Heart left ventricle (tissue), 16 donors: Measurements from ENCODE around the gene MAP2K5. TPM values are rescaled to one million over a fixed set of nuclear protein-coding genes. Genes with fewer than 3 reads are reported as not detected.

Experiments
- ATAC-seq, 4 donors: fragments of 200-7000 bp; cut with Tn5 transposase; one replicate each; pipeline ENCODE4 v1.9.1; 2020 to 2022; ENCODE audit warnings: moderate library complexity in 4 of 4, mild to moderate bottlenecking in 3 of 4, moderate number of reproducible peaks in 1 of 4
- DNase-seq, 5 donors: peaks; one replicate each; pipeline ENCODE4 v3.0.0-alpha.2; 2020
- H3K27ac ChIP-seq, 12 donors: fragments of 200-600 bp; sonication (generic) in 4 of 12; one replicate each; pipeline versions ENCODE4 v1.5.0 to v1.8.0; 2016 to 2022; ENCODE audit warnings: mild to moderate bottlenecking in 2 of 12
- H3K27me3 ChIP-seq, 9 donors: fragments of 200-600 bp; sonication (generic) in 2 of 9; one replicate each; pipeline versions ENCODE4 v1.5.1 to v1.8.0; 2016 to 2022; ENCODE audit warnings: mild to moderate bottlenecking in 3 of 9
- H3K36me3 ChIP-seq, 9 donors: fragments of 200-600 bp; sonication (generic) in 2 of 9; one replicate each; pipeline versions ENCODE4 v1.5.0 to v1.8.0; 2018 to 2022; ENCODE audit warnings: mild to moderate bottlenecking in 2 of 9
- H3K4me1 ChIP-seq, 12 donors: fragments of 200-600 bp; sonication (generic) in 4 of 12; one replicate each; pipeline versions ENCODE4 v1.5.0 to v1.8.0; 2016 to 2022; ENCODE audit warnings: mild to moderate bottlenecking in 3 of 12
- H3K4me3 ChIP-seq, 12 donors: fragments of 200-600 bp; sonication (generic) in 4 of 12; one replicate each; pipeline versions ENCODE4 v1.5.0 to v1.8.0; 2017 to 2022; ENCODE audit warnings: mild to moderate bottlenecking in 9 of 12, moderate library complexity in 4 of 12
- H3K9me3 ChIP-seq, 12 donors: fragments of 200-600 bp; sonication (generic) in 4 of 12; one replicate each; pipeline versions ENCODE4 v1.5.0 to v1.8.0; 2016 to 2022; ENCODE audit warnings: mild to moderate bottlenecking in 1 of 12
- POLR2A ChIP-seq, 2 donors: fragments of 450-650 bp; IDR thresholded peaks; one replicate each; pipeline ENCODE4 v1.6.1; 2017; ENCODE audit warnings: antibody characterized with exemption in 2 of 2, mild to moderate bottlenecking in 2 of 2, moderate library complexity in 2 of 2
- WGBS, 4 donors: extraction: QIAGEN DNeasy Blood & Tissue Kit in 2 of 4; methylation state at CpG; one replicate each; pipeline versions ENCODE4 v1.1.5 to v1.1.7; 2013 to 2018; 5-methylcytosine and 5-hydroxymethylcytosine counted together
- intact Hi-C, 10 donors: fragments of 100-400 bp; cut with DNase I; formaldehyde crosslinking; loops; one replicate each; pipeline versions ENCODE4 v1.11.1 to v1.14.2; 2022
- polyA plus RNA-seq, 2 donors: library from polyadenylated mRNA; stranded (reverse); fragments of 200-250 nt; gene quantifications; one replicate each; pipeline ENCODE4 v1.2.3, GENCODE V29; 2013
- total RNA-seq, 9 donors: library from RNA; depleted of rRNA in 2 of 9; stranded (reverse); fragments of >200 nt in 2 of 9; fragmentation: NEBNext Ultra II Directional in 3 of 9; extraction: Animal tissue kit (Norgen Biotek cat#: 25700) in 3 of 9; gene quantifications; one replicate each; pipeline versions ENCODE4 v1.1.0 to v1.2.4, GENCODE V29; 2016 to 2023
- TF ChIP-seq, protein P1 (sequence below), 12 donors: fragments of 200-600 bp; sonication (generic) in 4 of 12; IDR thresholded peaks; one replicate each; pipeline versions ENCODE4 v1.5.0 to v1.8.0; 2018 to 2022; ENCODE audit warnings: antibody characterized with exemption in 12 of 12, mild to moderate bottlenecking in 5 of 12
- donor health status: ischemic (EF 13 %, LVEDD 7.1; RV severe dilation, severe dysfunction).
- donor health status: healthy with polysubstance abuse.
- donor health status: DM: no; HTN: yes; CAD: no.
- donor health status: DM: no; HTN: no; CAD: no.
- donor health status: ischemic (EF 25% LVEDD 6.9; RV normal size, moderate dysfunction).
- donor health status: ischemic (EF 25% LVEDD 5.7; RV mildly dilated, moderate dysfunction).
- donor health status: healthy.
- donor health status: DM: yes; HTN: yes; CAD: no.
- donor health status: ischemic (EF 35%, LVEDD 5.7; RV mildly dilated, moderate dysfunction).
- donor health status: nonischemic (EF 11% LVEDD 7.7; RV severe dilation, severe dysfunction).
- donor health status: DM: yes; HTN: yes; CAD: no.
- donor health status: PGD.
- donor health status: ischemic (EF 29% LVEDD 5.4; RV normal size, mild dysfunction).
- donor health status: nonischemic (EF 23%, LVEDD 6.1; RV moderate dilation, normal function).

MAP2K5 gene
- total and polyA plus RNA-seq, 11 donors = 8.1 to 32.0 (median 19.1) TPM

DNA sequence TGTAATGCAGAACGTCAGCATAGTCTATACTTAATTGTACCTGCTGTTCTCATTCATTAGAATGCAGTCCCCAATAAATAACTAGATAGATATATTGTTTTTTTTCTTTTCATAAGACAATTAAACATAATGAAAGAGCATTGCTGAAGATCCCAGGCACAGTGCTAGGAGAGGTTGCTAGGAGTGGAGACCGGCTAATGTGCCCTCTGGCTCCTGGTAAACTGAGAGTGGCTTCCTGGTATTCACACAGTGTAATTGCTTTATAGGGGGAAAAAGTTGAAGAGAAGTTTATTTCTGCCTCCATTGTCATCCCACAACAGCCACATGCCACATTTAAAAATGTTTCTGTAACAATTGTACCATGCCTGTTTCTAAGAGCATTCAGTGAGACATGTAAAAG lies 135.6 kb downstream of the MAP2K5 start:
- WGBS, 4 donors = 94 to 97% (median 97%) methylated on average over 2 of the region's 2 CpGs
- H3K9me3 ChIP-seq = peaks cover 0 to 4% (median 0%) of the 10 kb centered on the region in 12 donors
- DNase-seq = no peak
- no peaks in the 10 kb centered on the region for H3K27me3 ChIP-seq
- H3K4me1 ChIP-seq = no peaks in the 10 kb centered on the region
- peaks cover 0 to 7% (median 0%) of the 10 kb centered on the region in 9 donors for H3K36me3 ChIP-seq
- no peak overlapping the region for H3K27ac ChIP-seq
- no peak for ATAC-seq
- intact Hi-C loops = no loop called here
- H3K4me3 ChIP-seq = no peak overlapping the region
- no peak for TF ChIP-seq POLR2A (IDR thresholded peaks at IDR 0.05)
- TF ChIP-seq, protein P1, sequence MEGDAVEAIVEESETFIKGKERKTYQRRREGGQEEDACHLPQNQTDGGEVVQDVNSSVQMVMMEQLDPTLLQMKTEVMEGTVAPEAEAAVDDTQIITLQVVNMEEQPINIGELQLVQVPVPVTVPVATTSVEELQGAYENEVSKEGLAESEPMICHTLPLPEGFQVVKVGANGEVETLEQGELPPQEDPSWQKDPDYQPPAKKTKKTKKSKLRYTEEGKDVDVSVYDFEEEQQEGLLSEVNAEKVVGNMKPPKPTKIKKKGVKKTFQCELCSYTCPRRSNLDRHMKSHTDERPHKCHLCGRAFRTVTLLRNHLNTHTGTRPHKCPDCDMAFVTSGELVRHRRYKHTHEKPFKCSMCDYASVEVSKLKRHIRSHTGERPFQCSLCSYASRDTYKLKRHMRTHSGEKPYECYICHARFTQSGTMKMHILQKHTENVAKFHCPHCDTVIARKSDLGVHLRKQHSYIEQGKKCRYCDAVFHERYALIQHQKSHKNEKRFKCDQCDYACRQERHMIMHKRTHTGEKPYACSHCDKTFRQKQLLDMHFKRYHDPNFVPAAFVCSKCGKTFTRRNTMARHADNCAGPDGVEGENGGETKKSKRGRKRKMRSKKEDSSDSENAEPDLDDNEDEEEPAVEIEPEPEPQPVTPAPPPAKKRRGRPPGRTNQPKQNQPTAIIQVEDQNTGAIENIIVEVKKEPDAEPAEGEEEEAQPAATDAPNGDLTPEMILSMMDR (IDR thresholded peaks at IDR 0.05) = no peak

DNA sequence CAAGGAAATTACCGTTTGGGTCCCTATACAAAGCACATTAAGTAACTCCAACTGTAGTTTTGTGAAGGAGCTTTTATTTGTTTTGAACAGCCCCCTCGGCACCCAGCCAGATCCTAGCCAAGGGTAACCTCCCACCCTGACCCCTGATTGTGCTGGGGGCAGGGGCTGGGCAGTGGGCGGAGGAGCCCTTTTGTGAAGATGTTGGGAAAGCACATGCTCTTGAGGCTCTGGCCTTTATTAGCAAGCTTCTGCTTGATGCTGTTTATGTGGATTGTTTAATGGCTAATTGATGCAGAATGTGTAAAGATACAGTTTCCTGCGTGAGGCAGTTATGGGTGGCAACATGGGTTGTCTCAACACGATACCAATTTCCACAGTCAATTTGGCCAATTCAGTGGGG lies 136.5 kb downstream of the MAP2K5 start:
- Histone ChIP-seq H3K4me3 (no peak overlapping the region), H3K36me3 (peaks cover 0 to 11% (median under 1%) of the 10 kb centered on the region in 9 donors), H3K27me3 (no peaks in the 10 kb centered on the region), H3K27ac (no peak overlapping the region), H3K9me3 (peaks cover 0 to 11% (median 3%) of the 10 kb centered on the region in 12 donors), H3K4me1 (no peaks in the 10 kb centered on the region)
- WGBS, 4 donors = 90 to 96% (median 94%) methylated on average over 5 of the region's 5 CpGs
- no peak for TF ChIP-seq POLR2A (IDR thresholded peaks at IDR 0.05)
- TF ChIP-seq, protein P1 (IDR thresholded peaks at IDR 0.05) = no peak
- intact Hi-C loops = no loop called here
- DNase-seq (no peak), ATAC-seq (no peak)

DNA sequence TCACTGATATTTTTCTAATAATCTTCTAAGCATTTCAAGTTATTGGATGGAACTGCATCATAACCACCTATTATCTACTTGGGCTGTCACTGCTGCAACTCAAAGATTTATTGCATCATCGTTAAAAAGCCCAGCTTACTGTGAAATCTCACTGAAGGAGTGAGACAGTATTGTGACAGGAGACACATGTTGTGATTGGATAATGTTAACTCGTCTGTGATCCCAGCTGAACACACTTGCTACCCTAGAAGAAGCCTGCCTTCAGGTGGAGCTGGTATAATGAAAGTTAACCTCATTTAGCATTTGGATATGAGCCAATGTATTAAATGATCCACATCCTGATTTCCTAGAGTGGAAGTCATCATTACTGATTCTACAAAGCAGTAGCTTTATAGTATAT lies 138.1 kb downstream of the MAP2K5 start:
- 66 to 75% (median 71%) methylated on average over 2 of the region's 2 CpGs for WGBS, 4 donors
- Histone ChIP-seq H3K9me3 (peaks cover 0 to 27% (median 18%) of the 10 kb centered on the region in 12 donors), H3K27ac (no peak overlapping the region), H3K36me3 (peaks cover 0 to 13% (median 3%) of the 10 kb centered on the region in 9 donors), H3K27me3 (no peaks in the 10 kb centered on the region), H3K4me3 (no peak overlapping the region), H3K4me1 (no peaks in the 10 kb centered on the region)
- DNase-seq (no peak), ATAC-seq (no peak)
- TF ChIP-seq, protein P1 (IDR thresholded peaks at IDR 0.05) = no peak
- TF ChIP-seq POLR2A (IDR thresholded peaks at IDR 0.05) = no peak
- intact Hi-C loops = no loop called here

DNA sequence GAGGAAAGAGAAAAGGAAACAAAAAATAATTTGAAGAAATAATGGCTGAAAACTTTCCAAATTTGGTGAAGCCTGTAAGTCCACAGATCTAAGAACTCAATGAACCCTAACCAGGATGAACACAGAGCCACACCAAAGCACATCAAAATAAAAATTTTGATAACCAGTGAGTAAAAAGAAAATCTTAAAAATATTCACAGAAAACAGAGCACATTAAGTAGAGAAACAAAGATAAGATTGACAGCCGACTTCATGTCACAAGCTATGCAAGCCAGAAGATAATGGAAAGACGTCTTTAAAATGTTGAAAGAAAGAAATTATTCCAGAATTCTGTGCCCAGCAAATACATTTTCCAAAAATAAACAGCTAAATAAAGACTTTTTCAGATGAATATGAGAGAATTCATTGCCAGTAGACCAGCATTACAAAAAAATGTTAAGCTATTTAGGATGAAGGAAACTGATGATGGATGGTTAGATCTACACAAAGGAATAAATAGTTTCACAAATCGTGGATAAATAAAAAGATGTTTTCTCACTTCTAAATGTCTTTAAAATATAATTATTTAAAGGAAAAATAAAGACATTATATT lies 142.6 kb downstream of the MAP2K5 start:
- H3K4me3 ChIP-seq = no peak overlapping the region
- intact Hi-C loops = no loop called here
- no peak overlapping the region for H3K27ac ChIP-seq
- no peaks in the 10 kb centered on the region for H3K27me3 ChIP-seq
- TF ChIP-seq POLR2A (IDR thresholded peaks at IDR 0.05) = no peak
- TF ChIP-seq, protein P1 (IDR thresholded peaks at IDR 0.05) = no peak
- ATAC-seq (no peak), DNase-seq (no peak)
- WGBS, 4 donors = 78 to 90% (median 85%) methylated on average over 3 of the region's 3 CpGs
- H3K9me3 ChIP-seq = peaks cover 0 to 29% (median 19%) of the 10 kb centered on the region in 12 donors
- no peaks in the 10 kb centered on the region for H3K4me1 ChIP-seq
- H3K36me3 ChIP-seq = peaks cover 0 to 13% (median 3%) of the 10 kb centered on the region in 9 donors
